ENCODE measurements around the gene ADGRD1. TPM values are rescaled to one million over a fixed set of nuclear protein-coding genes. Genes with fewer than 3 reads are reported as not detected.

ADGRD1 gene
- polyA plus RNA-seq, 1 of the 3 experiments (the other 2 are of a cell fraction), result not detected

DNA sequence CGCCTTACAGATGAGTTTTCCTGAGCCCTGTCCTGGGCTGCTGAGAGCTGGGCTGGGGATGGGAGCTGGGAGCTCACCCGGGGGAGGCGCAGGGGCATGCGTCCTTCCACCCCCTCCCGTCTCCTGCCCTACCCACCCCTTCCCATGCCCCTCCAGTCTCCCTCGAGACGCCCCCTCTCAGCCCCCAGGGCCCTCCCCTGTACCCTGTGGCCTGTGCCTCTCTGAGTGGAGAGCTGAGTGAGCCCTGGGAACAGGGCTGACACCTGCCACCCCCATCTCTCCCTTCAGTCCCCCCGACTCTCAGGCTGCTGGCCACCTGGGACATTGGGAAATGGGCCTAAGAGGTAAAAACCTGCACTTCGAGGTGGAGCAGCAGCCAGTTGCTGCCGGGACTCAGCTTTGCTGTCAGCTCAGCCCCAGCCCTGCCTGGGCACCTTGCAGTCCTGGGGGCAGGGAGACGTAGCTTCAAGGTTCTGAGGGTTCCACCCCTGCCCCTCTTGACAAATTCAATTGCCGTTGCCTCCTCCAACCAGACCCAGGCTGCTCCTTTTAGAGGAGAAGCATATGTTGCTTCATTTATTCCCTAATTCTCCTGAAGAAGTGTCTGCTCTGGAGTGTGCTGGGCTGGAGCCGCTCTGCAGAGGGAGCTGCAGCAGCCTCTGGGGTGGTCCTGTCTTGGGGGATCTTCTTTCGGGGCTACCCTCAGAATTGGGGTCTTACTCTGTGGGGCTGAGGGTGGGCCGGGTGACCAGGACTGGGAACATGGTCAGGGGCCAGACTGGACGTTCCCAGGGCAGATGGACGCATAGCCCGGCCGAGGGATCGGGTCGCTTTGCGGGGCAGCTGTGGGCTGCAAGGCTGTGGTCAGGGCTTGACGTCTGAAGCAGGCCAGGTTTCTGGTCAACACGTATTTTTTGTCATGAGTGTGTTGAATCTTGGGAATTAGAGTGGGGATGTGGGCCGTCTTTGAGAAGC lies 141.4 kb downstream of the ADGRD1 start:
- 47% methylated on average over 12 of the region's 25 CpGs for WGBS (ENCODE audit: low lambda C conversion rate)

More for the DNA sequence above, 141.4 kb downstream of the ADGRD1 start:
- Histone ChIP-seq H3K79me2 (ENCODE audit: insufficient read depth) (no peaks in the 10 kb centered on the region), H3K36me3 (replicated peaks in 1 of 2; ENCODE audit: control insufficient read depth in 1 of 2, insufficient read depth in 2 of 2, low read length in 1 of 2) (no peaks in the 10 kb centered on the region), H3K9ac (no peak overlapping the region), H2AFZ (ENCODE audit: low read depth) (no peak overlapping the region), H3F3A (replicated peaks; ENCODE audit: insufficient read depth) (no peaks in the 10 kb centered on the region), H3K4me3 (ENCODE audit: low read depth in 2 of 2, low read length in 1 of 2) (no peak overlapping the region), H3K4me2 (no peak overlapping the region), H3K9me3 (no peaks in the 10 kb centered on the region), H3K9me2 (no peaks in the 10 kb centered on the region), H4K20me1 (ENCODE audit: insufficient read depth) (no peaks in the 10 kb centered on the region), H3K4me1 (ENCODE audit: control insufficient read depth in 1 of 2, insufficient read depth in 2 of 2, low read depth in 1 of 2, low read length in 1 of 2) (peaks cover 0 to 21% of the 10 kb centered on the region in 2 experiments; a peak in 1 of 4 replicates), H3K27ac (ENCODE audit: low read depth in 2 of 2, low read length in 1 of 2) (no peak overlapping the region), H3K27me3 (ENCODE audit: insufficient read depth) (no peaks in the 10 kb centered on the region)
- TF ChIP-seq, protein P1, sequence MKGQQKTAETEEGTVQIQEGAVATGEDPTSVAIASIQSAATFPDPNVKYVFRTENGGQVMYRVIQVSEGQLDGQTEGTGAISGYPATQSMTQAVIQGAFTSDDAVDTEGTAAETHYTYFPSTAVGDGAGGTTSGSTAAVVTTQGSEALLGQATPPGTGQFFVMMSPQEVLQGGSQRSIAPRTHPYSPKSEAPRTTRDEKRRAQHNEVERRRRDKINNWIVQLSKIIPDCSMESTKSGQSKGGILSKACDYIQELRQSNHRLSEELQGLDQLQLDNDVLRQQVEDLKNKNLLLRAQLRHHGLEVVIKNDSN (IDR thresholded peaks at IDR 0.05; ENCODE audit: borderline replicate concordance, low read depth), result no peak
- TF ChIP-seq RAD21 (IDR thresholded peaks at IDR 0.05; ENCODE audit: low read length) (no peak), FOXM1 (IDR thresholded peaks at IDR 0.05; ENCODE audit: low read depth) (no peak), YY1 (IDR thresholded peaks at IDR 0.05; ENCODE audit: low read depth) (no peak), NFIC (IDR thresholded peaks at IDR 0.05; ENCODE audit: borderline replicate concordance) (no peak), ELF1 (IDR thresholded peaks at IDR 0.05) (no peak), SMC3 (IDR thresholded peaks at IDR 0.05; ENCODE audit: low read depth, low read length) (no peak), GATA2 (CRISPR knock-in tag; IDR thresholded peaks at IDR 0.05) (no peak), EZH2phosphoT487 (IDR thresholded peaks at IDR 0.05; ENCODE audit: borderline replicate concordance, low read depth) (no peak), RXRA (IDR thresholded peaks at IDR 0.05; ENCODE audit: borderline replicate concordance, low read depth) (no peak)
- TF ChIP-seq, protein P2, sequence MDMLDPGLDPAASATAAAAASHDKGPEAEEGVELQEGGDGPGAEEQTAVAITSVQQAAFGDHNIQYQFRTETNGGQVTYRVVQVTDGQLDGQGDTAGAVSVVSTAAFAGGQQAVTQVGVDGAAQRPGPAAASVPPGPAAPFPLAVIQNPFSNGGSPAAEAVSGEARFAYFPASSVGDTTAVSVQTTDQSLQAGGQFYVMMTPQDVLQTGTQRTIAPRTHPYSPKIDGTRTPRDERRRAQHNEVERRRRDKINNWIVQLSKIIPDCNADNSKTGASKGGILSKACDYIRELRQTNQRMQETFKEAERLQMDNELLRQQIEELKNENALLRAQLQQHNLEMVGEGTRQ (IDR thresholded peaks at IDR 0.05; ENCODE audit: borderline replicate concordance, low read depth, low read length), result no peak
- TF ChIP-seq, protein P3, sequence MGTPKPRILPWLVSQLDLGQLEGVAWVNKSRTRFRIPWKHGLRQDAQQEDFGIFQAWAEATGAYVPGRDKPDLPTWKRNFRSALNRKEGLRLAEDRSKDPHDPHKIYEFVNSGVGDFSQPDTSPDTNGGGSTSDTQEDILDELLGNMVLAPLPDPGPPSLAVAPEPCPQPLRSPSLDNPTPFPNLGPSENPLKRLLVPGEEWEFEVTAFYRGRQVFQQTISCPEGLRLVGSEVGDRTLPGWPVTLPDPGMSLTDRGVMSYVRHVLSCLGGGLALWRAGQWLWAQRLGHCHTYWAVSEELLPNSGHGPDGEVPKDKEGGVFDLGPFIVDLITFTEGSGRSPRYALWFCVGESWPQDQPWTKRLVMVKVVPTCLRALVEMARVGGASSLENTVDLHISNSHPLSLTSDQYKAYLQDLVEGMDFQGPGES (IDR thresholded peaks at IDR 0.05; ENCODE audit: low read depth, low read length), result no peak
- TF ChIP-seq, protein P4, sequence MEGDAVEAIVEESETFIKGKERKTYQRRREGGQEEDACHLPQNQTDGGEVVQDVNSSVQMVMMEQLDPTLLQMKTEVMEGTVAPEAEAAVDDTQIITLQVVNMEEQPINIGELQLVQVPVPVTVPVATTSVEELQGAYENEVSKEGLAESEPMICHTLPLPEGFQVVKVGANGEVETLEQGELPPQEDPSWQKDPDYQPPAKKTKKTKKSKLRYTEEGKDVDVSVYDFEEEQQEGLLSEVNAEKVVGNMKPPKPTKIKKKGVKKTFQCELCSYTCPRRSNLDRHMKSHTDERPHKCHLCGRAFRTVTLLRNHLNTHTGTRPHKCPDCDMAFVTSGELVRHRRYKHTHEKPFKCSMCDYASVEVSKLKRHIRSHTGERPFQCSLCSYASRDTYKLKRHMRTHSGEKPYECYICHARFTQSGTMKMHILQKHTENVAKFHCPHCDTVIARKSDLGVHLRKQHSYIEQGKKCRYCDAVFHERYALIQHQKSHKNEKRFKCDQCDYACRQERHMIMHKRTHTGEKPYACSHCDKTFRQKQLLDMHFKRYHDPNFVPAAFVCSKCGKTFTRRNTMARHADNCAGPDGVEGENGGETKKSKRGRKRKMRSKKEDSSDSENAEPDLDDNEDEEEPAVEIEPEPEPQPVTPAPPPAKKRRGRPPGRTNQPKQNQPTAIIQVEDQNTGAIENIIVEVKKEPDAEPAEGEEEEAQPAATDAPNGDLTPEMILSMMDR (IDR thresholded peaks at IDR 0.05), result no peak
- no peak for DNase-seq
- ChIA-PET POLR2A (no interaction called here), CTCF (interaction anchor here (0.9 to 3.5 kb wide), 3 partner anchors 10 to 38 kb away, joined by 3 to 23 read pairs (median 3); no protein-coding TSS in a partner anchor)

All from SK-N-SH (cell line).